AG09309 (cell line): Measurements from ENCODE around the gene PRDM16.

Experiments
- DNase-seq: peaks from one replicate; pipeline ENCODE4 v3.0.0-alpha.2; 2010; ENCODE audit warnings: low read depth
- H3K4me3 ChIP-seq: 2 replicates; pipeline ENCODE4 v1.5.1; 2011; ENCODE audit warnings: mild to moderate bottlenecking, low read depth, low read length, moderate library complexity; ENCODE audit not compliant: control insufficient read depth
- TF ChIP-seq, protein P1 (sequence below): IDR thresholded peaks from 2 replicates; pipeline ENCODE4 v1.5.1; 2011; ENCODE audit warnings: mild to moderate bottlenecking, low read depth, low read length, inconsistent platforms; ENCODE audit not compliant: insufficient read depth, control insufficient read depth; ENCODE audit errors: missing control alignments

Gene PRDM16

DNA sequence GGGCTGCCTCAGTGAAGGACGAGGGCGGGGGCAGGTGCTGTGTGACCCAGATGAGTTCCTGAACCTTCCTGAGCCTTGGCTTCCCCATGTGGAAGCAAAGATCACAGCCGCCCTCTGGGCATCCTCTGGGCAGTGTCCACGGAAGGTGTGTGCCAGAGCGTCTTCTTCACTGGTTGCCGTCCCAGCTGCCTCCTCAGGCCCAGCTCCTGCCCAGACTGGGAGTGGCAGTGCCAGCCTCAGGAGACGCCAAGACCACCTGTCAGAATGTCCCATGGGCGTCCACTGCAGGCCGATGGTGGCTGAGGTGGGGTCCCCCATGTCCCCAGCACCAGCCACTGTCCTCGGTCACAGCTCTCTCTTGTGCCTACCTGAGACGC is 395.6 kb downstream of the PRDM16 start:
- no peak overlapping the region for H3K4me3 ChIP-seq
- no peak for DNase-seq
- TF ChIP-seq, protein P1, sequence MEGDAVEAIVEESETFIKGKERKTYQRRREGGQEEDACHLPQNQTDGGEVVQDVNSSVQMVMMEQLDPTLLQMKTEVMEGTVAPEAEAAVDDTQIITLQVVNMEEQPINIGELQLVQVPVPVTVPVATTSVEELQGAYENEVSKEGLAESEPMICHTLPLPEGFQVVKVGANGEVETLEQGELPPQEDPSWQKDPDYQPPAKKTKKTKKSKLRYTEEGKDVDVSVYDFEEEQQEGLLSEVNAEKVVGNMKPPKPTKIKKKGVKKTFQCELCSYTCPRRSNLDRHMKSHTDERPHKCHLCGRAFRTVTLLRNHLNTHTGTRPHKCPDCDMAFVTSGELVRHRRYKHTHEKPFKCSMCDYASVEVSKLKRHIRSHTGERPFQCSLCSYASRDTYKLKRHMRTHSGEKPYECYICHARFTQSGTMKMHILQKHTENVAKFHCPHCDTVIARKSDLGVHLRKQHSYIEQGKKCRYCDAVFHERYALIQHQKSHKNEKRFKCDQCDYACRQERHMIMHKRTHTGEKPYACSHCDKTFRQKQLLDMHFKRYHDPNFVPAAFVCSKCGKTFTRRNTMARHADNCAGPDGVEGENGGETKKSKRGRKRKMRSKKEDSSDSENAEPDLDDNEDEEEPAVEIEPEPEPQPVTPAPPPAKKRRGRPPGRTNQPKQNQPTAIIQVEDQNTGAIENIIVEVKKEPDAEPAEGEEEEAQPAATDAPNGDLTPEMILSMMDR, result no peak

DNA sequence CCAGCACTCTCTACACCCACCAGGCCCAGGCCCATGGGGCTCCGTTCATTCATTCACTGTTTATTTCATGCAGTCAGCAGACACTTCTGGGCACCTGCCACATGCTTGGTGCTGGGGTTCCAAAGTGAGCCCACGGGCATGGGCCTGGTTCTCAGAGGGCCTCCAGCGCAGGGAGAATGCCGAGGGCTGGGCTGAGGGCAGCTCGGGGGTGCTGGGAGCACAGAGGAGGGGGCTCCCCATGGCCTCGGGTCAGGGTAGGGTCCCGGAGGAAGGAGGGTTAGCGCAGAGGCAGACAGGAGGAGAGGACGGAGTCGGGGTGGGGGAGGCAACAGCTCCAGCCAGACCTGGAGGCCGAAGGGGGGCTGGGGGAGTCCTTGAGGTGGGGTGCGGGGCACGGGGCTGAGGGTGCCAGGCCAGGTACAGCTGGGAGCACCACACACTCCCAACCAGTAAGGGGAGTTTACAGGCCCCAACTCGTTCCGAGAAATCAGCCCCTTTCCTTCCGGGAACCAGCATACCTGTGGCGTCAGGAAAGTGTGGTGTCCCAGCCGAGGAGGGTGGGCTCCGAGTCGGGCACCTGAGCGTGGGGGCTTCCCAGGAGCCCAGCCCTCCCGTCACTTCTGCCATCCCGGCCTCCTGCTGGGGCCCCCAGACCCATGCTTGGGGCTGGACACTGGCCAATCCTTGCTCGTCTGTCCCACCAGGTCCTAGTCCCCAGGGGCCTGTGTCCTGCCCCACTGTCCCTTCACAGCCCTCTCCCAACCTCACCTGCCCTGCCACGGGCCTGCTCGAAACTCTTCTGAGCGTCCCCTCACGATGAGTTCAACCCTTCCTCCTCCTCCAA is 396.3 kb downstream of the PRDM16 start:
- no peak overlapping the region for H3K4me3 ChIP-seq
- TF ChIP-seq, protein P1, result no peak
- no peak for DNase-seq

DNA sequence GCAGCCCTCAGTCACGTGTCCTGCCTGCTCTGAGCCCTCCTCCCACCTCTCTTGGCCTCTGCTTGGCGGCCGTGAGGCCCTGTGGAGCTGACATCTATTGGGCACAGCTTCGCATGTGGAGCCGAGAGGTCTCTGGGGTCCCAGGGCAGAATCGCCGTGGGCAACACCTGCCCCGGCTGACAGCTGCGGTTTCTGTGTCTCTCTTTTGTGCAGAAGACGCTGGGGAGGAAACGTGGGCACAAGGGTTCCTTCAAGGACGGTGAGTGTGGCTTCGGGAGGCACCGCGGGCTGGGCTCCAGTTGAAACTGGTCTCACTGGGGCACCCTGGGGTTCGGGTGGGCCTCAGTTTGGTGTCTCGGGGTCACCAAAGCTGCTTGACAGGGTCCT is 396.9 kb downstream of the PRDM16 start:
- TF ChIP-seq, protein P1, result no peak
- no peak for DNase-seq

DNA sequence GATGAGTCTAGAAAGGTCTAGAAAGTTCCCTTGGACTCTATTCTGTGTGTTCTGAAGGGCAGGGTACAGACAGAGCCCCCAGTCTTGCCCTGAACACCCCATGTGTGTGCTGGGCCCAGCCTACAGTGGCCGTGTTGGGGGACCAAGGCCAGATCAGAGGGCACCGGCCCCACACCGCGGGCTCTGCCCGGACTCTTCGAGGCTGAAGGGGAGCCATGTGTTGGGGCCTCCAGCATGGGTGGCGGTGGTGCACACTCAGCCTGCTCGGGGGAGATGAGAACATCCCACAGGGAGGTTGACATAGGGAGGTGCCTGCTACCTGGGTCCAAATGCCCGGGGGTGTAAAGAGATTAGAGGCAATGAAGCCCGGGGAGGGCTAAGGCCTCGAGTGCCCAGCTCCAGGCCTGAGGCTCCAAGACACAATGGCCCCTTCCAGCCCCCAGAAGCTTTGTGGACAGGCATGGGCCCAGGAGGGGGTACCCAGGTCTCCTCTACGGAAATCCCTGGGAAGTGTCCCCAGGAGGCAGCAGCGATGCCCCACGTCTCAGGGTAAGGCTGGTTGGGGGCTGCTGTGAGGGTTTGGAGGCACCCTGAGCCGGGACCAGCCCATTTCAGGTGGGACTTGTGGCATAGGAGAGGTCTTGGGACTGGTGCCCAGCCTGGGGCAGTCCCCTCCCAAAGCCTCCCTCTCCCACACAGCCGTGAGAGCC is 397.5 kb downstream of the PRDM16 start:
- no peak for DNase-seq
- H3K4me3 ChIP-seq, result no peak overlapping the region
- TF ChIP-seq, protein P1, result no peak

More for the DNA sequence above, 396.9 kb downstream of the PRDM16 start:
- no peak overlapping the region for H3K4me3 ChIP-seq

DNA sequence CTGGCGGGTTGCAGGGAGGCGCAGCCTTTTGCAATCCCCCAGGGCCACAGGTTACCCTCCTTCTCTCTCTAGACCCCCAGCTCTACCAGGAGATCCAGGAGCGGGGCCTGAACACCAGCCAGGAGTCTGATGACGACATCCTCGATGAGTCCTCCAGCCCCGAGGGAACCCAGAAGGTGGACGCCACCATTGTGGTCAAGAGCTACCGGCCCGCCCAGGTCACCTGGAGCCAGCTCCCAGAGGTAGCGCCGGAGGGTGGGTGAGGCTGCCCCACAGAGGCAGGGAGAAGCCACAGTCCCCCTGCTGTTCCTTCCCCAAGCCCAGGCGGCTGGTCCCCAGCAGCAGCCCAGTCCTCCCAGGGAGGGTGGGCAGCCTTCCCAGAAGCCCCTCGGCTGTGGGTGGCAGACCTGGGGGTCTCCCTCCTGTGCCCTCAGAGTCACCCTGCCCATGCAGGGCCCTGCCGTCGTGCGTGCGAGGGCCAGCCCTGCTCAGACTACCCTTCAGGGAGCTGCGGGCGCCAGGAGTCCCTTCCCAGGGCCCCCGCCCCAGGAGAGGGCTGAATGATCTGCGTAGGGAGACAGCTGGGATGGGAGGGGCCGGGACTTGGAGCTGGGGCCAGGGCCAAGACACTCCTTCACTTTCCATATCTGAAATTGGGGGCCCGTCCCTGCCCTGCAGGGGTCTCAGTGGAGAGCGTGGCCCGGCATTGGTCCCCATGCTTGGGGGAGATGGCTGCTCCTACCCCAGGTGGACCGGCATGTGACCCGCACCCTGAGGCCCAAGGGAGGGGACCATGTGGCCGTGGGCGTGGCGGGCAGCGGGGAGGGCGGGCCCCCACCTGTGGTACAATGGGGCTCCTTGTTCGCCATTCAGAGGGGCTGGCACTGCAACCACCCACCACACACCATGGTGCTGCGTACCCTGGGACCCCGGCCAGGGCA is 398.4 kb downstream of the PRDM16 start:
- DNase-seq, result no peak
- TF ChIP-seq, protein P1, result no peak
- H3K4me3 ChIP-seq, result no peak overlapping the region

DNA sequence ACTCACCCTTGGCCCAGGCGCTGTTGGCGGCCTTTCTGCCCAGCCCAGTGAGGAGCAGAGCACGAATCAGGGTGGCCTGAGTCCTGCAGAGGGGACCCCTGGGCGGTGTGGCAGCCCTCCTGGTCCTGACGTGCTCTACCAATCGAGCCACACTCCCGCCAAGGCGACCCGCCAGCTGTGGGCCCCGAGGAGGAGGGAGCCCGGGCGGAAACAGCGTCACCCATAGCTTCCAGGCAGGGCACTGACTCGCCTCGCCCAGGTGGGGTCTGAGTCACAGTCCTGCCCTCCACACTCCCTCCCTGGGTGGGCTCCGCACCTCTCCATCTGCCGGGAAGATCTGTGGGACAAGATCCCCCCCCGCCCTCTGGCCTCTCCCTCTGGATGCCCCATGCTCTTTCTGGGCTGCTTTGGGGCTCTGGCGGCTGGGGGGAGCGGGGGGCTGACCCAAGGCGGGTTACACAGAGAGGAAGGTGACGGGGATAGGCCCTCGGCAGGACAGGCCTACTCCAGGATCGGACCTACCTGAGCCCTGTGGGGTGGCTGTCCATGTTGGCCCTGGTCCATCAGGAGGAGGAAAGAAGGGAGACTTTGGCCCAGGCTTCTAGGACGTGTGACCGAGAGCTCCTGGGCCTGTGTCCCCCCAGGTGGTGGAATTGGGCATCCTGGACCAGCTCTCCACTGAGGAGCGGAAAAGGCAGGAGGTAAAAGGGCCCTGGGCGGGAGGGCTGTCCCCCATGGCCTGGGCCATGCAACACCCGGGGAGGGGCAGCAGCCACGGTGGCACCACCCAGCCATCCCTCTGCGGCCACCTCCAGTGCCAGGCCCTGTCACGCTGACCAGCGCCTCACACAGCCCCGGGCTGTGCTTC is 399.5 kb downstream of the PRDM16 start:
- TF ChIP-seq, protein P1, result no peak
- no peak for DNase-seq

More for the DNA sequence above, 399.5 kb downstream of the PRDM16 start:
- H3K4me3 ChIP-seq, result no peak overlapping the region
